GM21515 (cell line): ENCODE data around the gene PYURF.
"Not testable (repeated sequence)": the region's sequence is repeated elsewhere in the genome, so short reads cannot be mapped to it uniquely, and the experiment has no call there.

ENCODE experiments used
- ATAC-seq: cut with Tn5 transposase; IDR thresholded peaks from one replicate; pipeline ENCODE4 v1.9.1; 2021; ENCODE audit not compliant: unreplicated experiment

PYURF gene, protein sequence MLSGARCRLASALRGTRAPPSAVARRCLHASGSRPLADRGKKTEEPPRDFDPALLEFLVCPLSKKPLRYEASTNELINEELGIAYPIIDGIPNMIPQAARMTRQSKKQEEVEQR

GRCh38 chr4:88523325-88524129 lies at the start of gene PYURF:
Gene PYURF, minus strand, starts transcription at chr4:88523776. Its CDS starts 76 bp downstream, at chr4:88523700.
- ATAC-seq, result peak; percentile 84

DNA sequence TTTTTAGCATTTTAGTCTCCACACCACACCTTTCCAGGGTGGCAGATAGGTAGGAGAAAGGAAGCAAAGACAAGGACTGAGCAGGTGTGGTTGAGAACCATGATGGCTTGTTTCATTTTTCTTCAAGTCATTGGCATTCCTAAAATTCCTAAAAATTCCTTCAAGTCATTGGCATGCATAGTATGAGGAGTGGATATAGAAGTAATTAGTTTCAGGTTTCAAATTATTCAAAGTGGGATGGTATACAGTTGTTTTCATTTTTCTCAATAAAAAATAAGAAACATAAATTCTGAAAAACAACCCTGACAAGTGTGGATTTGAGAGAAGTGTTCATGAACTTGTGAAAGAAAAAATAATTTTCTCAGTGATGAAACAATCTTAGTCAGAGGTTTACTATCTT lies 46.4 kb upstream of the PYURF start:
- no peak for ATAC-seq

- ATAC-seq, result no peak
These were observed 44.0 kb upstream of the PYURF start for GRCh38 chr4:88567591-88567990.

DNA sequence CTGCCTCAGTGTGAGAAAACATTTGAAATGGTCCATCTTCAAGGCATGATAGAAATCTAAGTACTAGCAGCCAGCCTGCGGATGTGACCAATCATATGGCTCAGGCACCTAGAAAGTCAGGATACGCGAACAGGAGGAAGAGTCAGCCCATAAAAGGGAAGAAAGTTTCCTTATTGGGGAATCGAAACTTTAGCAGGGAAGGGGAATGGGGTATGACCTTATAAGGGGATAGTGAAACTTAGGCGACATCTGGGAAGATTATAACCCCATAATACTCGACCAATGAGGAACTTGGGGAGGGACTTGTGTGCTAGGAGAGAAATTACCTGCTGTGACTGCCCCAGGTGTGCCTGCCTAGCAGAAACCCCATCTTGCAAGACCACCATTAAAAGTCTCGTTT lies 26.2 kb upstream of the PYURF start:
- no peak for ATAC-seq

GRCh38 chr4:88539322-88540068 lies 15.9 kb upstream of the PYURF start:
- ATAC-seq, result not testable (repeated sequence)

DNA sequence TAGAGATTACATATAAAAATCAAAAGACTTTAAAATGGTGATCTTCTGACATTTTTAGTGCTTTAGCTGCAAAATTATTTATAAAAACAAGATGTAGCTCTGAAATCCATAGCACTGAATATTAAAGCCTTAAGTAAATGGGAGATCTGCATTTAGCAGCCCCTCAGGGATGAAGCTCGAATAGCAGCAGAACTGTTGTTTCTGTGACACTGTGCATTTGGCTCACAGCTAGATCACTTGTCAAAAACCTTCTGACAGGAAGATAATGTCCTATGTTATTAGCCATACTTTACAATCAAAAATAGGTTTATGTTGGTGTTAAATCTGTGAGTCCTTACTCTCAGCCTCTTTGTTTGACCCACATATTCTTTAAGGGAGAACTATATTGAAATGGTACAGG lies 14.1 kb upstream of the PYURF start:
- no peak for ATAC-seq

DNA sequence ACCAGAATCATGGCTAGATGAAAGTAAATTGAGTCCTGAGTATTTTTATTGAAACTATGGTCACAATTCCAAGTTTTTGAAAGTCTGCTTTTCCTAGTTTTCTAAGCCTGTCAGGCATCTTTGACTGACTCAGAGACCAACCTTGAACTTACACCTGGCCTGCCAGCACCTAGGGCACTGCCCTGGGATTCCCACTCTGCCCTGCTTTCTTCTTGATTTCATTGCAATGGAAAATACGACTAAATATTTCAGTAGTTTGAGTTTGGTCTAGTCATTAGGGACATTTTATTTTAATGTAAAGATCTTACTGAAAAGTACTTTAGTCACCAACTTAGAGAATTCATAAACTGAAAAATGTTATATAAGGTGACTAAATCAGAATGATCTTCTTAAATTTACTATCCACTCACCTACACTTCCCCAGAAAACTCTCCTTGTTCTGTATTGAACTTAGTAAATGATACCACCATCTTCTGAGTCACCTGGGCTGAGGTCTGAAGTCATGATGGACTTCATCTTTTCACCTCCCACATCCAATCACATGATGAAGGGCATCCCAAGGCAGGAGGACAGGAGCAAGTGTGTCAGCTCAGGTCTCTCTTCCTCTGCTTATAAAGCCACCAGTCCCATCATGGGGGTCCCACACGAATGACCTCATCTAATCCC lies 11.6 kb upstream of the PYURF start:
- ATAC-seq, result no peak

GRCh38 chr4:88533937-88534750 lies 10.6 kb upstream of the PYURF start:
- ATAC-seq, result no peak

- no peak for ATAC-seq
These were observed 9.7 kb upstream of the PYURF start for GRCh38 chr4:88533088-88533790.

GRCh38 chr4:88531549-88531948 lies 8.0 kb upstream of the PYURF start:
- no peak for ATAC-seq

DNA sequence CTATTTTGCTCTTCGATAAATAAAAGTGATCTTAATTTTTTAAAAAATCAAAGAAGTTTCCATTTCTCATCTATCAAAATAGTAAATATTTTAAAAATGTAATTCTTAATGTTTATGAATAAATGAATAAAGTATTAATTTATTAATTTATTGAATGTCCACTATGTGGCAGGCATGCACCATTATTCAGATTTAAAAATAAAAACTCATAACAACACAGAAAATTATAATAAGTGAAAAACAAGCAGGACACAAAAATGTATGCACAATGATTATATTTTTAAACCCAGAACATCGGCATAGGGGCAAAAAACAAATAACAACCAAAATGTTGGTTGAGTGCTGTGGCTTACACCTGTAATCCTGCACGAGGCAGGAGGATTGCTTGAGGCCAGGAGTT lies 5.3 kb upstream of the PYURF start:
- ATAC-seq, result no peak

DNA sequence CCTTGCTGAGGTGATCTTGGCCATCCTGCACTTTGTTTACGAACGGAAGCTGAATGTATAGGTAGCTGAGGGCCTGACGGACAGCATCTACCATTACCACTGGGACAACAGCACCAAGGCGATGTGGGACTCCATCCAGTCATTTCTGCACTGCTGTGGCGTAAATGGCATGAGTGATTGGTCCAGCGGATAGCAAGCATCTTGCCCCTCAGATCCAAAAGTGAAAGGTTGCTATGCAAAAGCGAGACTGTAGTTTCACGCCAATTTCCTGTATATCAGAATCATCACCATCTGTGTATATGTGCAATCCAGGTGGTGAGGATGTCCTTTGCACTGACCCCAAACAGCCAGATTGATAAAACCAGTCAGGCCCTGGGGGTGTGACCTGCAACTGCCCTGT lies 4.2 kb upstream of the PYURF start:
- ATAC-seq, result peak; percentile 46

- no peak for ATAC-seq
These were observed 2.7 kb upstream of the PYURF start for GRCh38 chr4:88526221-88526815.

GRCh38 chr4:88524171-88524570 lies 595 bp upstream of the PYURF start:
- no peak for ATAC-seq

- ATAC-seq, result no peak
These were observed 763 bp downstream of the PYURF start for GRCh38 chr4:88522702-88523324.

DNA sequence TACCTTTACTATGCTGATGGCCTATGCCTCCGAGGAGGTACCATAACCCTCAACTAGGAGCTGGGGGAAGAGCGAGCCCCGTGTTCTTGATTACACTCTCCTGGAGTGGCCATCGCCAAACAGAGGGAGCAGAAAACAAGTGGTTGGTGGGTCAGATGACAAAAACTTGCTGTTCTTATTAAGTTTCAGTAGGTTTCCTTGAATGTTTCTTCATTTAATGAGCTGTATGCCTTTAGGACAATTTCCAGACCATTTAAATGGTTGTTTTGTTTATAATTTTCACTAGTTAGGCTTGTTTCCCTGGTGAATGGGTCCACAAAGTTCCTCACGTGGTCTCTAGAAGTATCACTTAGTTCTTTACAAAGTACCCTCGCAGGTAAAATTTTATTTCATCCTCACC lies 4.7 kb downstream of the PYURF start:
- no peak for ATAC-seq

GRCh38 chr4:88517825-88518224 lies 5.8 kb downstream of the PYURF start:
- ATAC-seq, result no peak

- ATAC-seq, result no peak
These were observed 6.8 kb downstream of the PYURF start for GRCh38 chr4:88516746-88517145.
